ENCODE results near the gene ZMIZ1.

Gene ZMIZ1

DNA sequence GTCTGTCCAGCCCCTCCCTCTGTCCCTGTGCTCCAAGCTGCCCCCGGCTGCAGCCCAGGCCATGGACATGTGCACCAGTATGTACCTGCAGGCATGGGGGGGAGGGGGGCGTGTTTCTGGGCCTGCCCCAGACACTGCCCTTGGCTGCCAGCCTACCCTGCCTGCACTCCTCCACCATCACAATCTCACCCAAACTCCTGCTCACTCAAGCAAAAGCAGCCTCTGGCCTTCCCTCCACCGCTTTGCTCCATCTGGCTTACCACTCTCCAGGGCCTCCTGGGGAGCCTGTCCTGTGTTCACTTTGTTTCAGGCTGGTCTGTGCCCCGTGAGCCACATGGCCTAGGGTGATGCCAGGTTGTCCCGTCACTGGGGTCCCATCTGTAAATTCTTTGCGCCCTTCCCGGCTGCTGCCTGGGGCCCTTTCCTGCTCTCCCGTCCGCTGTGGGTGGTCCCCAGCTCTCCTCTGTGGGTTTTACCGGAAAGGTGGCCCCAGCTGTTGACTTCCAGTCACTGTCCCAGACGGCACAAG, 245.2 kb downstream of the ZMIZ1 start:
- H3K4me1 ChIP-seq (ENCODE audit: insufficient read depth, low read length), result peaks cover 22% of the 10 kb centered on the region; the same call in 1 of the 2 replicates
- H3K36me3 ChIP-seq (ENCODE audit: insufficient read depth, low read length), result peaks cover 7% of the 10 kb centered on the region
- no peak overlapping the region for H3K9ac ChIP-seq (ENCODE audit: low read depth, low read length)
- H3K9me3 ChIP-seq (ENCODE audit: control insufficient read depth, insufficient read depth, low read length), result no peaks in the 10 kb centered on the region

DNA sequence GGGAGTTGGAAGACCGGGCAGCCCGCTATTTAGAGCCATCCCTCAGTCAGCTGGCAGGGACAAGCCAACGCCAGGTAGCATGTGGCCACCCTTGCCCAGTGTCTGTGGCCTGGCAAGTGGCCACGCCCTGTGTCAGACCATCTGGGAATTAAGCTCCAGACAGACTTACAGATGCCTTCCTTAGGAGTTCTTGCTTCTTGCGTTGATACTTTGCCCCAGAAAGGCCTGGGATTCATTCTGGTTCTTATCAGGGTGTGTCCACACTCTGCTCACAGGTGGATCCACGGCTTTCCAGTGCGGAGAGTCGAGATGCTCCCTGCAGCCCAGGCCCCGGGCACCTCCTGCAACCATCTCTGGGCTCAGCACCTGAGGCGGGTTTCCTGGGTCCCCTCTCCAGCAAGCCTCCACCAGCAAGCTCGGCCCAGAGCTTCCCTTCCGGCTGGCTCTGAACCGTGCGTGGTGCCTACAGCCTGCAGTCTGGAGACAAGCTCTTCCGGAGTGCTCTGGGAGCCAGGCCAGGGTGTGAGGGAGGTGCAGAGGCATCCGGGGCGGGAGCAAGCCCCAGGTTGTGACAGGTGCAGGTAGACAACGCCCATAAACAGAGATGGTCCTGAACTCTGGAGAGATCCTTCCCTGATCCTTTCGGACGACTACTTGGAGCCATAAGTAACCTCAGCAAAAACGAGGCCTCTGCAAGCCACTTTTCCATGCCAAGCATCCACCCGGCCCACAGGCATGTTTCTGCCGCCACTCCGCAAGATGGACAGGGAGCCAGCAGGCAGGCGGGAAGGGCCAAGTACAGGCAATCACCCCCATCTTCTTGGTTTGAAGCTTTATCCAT, 246.2 kb downstream of the ZMIZ1 start:
- no peak overlapping the region for H3K9ac ChIP-seq (ENCODE audit: low read depth, low read length)
- peaks cover 22% of the 10 kb centered on the region; the same call in 1 of the 2 replicates for H3K4me1 ChIP-seq (ENCODE audit: insufficient read depth, low read length)
- no peaks in the 10 kb centered on the region for H3K9me3 ChIP-seq (ENCODE audit: control insufficient read depth, insufficient read depth, low read length)
- peaks cover 7% of the 10 kb centered on the region; the same call in 1 of the 2 replicates for H3K36me3 ChIP-seq (ENCODE audit: insufficient read depth, low read length)

DNA sequence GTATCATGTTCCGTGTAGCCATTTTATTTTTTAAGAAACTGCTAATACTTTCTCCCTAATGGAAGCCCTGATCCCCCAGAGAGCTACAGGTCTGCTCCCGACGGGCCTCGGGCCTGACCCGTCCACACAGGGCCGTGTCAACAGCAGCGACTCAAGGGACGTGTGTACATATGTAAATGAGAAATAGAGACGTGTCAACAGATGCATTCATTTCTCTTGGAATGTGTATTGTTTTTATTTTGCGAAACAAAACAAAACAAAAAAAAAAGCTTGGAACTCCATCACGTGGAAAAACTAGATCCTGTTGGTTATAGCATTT, 246.8 kb downstream of the ZMIZ1 start:
- H3K9ac ChIP-seq (ENCODE audit: low read depth, low read length), result no peak overlapping the region
- H3K36me3 ChIP-seq (ENCODE audit: insufficient read depth, low read length), result peaks cover 7% of the 10 kb centered on the region; the same call in 1 of the 2 replicates
- peaks cover 22% of the 10 kb centered on the region; the same call in 1 of the 2 replicates for H3K4me1 ChIP-seq (ENCODE audit: insufficient read depth, low read length)
- H3K9me3 ChIP-seq (ENCODE audit: control insufficient read depth, insufficient read depth, low read length), result no peaks in the 10 kb centered on the region

DNA sequence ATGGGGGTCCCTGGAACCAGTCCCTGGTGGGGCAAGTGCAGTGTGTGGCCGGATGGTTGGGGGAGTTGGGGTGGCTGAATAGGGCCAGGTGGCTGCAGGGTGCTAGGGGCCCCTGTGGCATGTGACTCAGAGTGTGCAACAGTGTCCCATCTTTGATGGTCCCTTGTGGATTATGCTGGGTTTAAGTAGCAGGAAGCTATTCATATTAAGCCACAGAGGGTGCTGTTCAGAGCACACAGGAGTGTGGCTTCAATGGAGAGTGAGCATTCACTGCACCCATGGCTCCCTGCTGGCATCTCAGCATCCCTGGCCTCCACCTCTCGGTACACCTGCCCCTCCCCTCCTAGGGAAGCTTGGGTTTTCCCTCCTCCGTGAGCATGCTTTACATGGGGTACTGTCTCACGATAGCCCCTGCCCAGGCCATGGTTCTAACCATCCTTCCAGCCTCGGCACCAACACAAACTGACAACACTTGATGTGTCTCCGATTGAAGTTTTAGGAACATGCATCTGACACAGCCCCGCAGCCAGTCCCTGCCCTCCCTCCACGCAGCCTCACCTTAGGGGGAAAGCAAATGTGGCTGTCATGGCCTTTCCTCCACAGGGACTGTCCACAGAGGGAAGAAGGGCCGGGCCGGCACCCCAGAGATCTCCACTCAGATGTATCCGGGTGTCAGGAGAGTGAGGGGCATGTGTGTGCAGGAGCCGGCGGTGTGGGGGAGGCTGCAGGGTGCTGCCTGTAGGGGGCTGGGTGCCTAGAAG, 248.1 kb downstream of the ZMIZ1 start:
- no peak overlapping the region for H3K9ac ChIP-seq (ENCODE audit: low read depth, low read length)
- H3K9me3 ChIP-seq (ENCODE audit: control insufficient read depth, insufficient read depth, low read length), result no peaks in the 10 kb centered on the region
- peaks cover 7% of the 10 kb centered on the region; the same call in 1 of the 2 replicates for H3K36me3 ChIP-seq (ENCODE audit: insufficient read depth, low read length)
- peaks cover 22% of the 10 kb centered on the region; the same call in 1 of the 2 replicates for H3K4me1 ChIP-seq (ENCODE audit: insufficient read depth, low read length)

DNA sequence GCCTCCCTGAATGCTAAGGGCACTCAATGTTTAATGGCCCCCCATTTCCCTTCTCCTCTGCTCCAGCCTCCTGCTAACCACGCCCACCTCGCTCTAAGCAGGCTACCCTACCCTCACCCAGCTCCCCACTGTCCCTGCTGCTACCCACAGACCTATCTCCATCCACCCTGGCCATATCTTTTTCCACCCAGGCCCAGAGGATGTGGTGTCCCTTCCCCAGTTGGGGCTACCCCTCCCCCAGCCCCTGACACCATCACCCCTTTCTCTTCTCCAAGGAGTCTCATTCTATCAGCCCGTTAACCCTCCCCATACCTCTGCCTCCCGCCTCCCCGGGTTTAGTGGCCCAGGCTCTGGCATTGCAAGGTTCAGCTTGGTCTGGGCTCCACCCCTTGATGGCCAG, 249.6 kb downstream of the ZMIZ1 start:
- H3K9me3 ChIP-seq (ENCODE audit: control insufficient read depth, insufficient read depth, low read length), result no peaks in the 10 kb centered on the region
- no peak overlapping the region for H3K9ac ChIP-seq (ENCODE audit: low read depth, low read length)
- H3K36me3 ChIP-seq (ENCODE audit: insufficient read depth, low read length), result peaks cover 2% of the 10 kb centered on the region; the same call in 1 of the 2 replicates
- peaks cover 22% of the 10 kb centered on the region; the same call in 1 of the 2 replicates for H3K4me1 ChIP-seq (ENCODE audit: insufficient read depth, low read length)

DNA sequence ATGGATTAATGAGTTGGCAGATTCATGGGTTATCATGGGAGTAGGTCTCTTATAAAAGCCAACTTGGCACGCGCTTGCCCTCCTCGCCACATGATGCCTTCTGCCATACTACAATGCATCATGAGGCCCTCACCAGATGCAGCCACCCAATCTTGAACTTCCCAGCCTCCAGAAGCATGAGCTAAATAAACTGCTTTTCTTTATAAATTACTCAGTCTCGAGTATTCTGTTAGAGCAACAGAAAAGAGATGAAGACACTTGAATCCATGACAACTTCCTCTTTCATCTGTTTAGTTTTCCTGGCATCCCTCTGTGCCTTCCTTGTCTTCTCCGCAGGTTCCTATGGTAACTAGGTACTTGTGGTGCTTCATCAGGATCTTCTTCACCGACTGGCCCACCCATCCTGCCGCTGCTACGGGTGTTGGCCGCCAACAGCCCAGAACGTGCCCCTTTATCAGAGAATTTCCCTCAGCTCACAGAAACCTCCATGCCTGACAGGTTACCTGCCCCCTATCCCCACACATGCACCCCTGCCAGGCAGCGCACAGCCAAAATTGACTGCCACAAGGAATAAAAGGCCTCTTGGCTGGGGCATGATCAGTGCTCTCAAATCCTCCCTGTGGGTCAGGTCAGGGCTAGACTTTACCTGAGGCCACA, 250.5 kb downstream of the ZMIZ1 start:
- Histone ChIP-seq H3K9ac (ENCODE audit: low read depth, low read length) (no peak overlapping the region), H3K4me1 (ENCODE audit: insufficient read depth, low read length) (peaks cover 22% of the 10 kb centered on the region; the same call in 1 of the 2 replicates), H3K9me3 (ENCODE audit: control insufficient read depth, insufficient read depth, low read length) (no peaks in the 10 kb centered on the region), H3K36me3 (ENCODE audit: insufficient read depth, low read length) (no peaks in the 10 kb centered on the region)

DNA sequence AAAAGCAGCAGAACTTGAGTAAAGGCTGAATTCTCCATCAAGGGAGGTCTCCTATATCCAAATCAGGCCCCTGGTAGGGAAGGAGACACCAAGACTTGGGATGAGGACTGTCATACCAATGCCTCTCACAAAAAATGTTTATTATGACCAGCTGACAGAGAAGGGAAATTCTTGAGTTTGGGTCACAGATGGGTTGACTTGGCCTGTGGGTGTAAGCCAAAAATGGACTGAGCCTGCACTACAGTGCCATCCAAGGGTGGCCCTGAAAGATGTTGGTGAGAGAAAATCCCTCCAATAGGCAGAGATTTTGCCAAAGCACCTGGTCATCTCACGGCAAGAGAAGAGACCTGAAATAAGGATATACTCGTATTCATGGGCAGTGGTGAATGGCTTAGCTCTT, 251.6 kb downstream of the ZMIZ1 start:
- peaks cover 22% of the 10 kb centered on the region; the same call in 1 of the 2 replicates for H3K4me1 ChIP-seq (ENCODE audit: insufficient read depth, low read length)

DNA sequence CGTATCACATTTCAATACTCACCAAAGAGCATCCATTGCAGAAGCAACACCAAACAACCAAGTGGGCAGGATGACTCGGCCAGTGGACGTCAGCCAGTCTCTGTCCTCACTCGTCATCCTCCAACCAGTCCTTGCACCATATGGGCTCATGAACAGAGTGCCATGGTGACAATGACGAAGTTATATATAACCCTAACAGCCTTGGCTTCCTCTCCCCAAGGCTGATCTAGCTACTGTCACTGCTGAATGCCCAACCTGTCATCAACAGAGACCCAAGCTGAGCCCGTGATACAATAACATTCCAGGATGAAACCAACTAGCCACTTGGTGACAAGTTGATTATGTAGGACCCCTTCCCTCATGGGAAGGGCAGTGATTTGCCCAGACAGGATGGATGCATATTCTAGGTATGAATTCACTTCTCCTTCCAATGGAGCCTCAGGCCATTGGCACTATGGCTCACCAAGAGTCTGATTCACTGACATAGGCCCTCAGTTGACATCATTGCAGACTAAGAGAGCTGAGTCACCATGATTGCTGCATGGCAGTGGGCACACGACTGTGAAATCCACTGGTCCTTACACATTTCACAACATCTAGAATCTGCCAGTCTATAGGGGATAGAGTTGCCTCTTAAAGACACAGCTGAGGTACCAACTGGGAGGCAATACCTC, 252.2 kb downstream of the ZMIZ1 start:
- Histone ChIP-seq H3K9ac (ENCODE audit: low read depth, low read length) (no peak overlapping the region), H3K36me3 (ENCODE audit: insufficient read depth, low read length) (no peaks in the 10 kb centered on the region), H3K9me3 (ENCODE audit: control insufficient read depth, insufficient read depth, low read length) (no peaks in the 10 kb centered on the region), H3K4me1 (ENCODE audit: insufficient read depth, low read length) (peaks cover 22% of the 10 kb centered on the region; the same call in 1 of the 2 replicates)

More for the DNA sequence above, 251.6 kb downstream of the ZMIZ1 start:
- Histone ChIP-seq H3K36me3 (ENCODE audit: insufficient read depth, low read length) (no peaks in the 10 kb centered on the region), H3K9me3 (ENCODE audit: control insufficient read depth, insufficient read depth, low read length) (no peaks in the 10 kb centered on the region), H3K9ac (ENCODE audit: low read depth, low read length) (no peak overlapping the region)

DNA sequence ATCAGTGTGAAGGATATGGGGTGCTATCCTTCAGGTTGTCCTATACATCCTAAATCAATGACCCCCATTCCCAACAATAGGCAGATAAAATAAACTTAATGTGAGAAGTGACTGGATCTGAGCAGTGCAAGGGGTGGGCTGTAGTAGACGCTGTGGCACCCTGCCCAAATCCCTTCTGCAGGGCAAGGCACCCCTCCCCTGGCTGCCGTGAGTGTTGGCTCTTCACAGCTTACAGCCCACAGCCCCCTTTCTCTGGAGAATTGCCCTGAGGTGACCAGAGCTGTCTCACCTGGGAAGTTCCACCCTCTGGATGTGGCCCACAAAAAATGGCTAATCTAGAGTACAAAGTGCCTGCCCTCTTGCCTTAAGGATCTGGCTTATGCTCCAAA, 252.7 kb downstream of the ZMIZ1 start:
- no peaks in the 10 kb centered on the region for H3K36me3 ChIP-seq (ENCODE audit: insufficient read depth, low read length)
- no peak overlapping the region for H3K9ac ChIP-seq (ENCODE audit: low read depth, low read length)

DNA sequence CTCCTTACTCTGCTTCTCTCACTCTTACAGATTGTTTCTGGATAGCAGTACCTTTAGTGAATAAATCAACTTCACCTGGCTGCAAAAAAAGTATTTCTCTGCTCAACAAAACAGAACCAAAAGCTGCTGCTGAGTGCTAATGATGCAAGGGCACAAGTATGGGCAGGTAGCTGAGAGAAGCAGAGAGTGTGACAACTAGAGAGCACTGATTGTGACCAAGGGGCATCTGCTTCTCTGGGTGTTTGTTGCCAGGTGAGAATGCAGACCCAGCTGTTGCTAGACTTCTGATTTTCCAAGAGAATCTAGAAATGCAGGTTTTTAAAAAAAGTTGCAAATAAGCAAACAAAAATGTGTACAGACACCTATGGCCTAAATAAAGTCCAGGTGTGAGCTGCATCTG, 253.2 kb downstream of the ZMIZ1 start:
- Histone ChIP-seq H3K36me3 (ENCODE audit: insufficient read depth, low read length) (no peaks in the 10 kb centered on the region), H3K4me1 (ENCODE audit: insufficient read depth, low read length) (peaks cover 17% of the 10 kb centered on the region; the same call in 1 of the 2 replicates), H3K9me3 (ENCODE audit: control insufficient read depth, insufficient read depth, low read length) (no peaks in the 10 kb centered on the region), H3K9ac (ENCODE audit: low read depth, low read length) (no peak overlapping the region)

More for the DNA sequence above, 252.7 kb downstream of the ZMIZ1 start:
- Histone ChIP-seq H3K9me3 (ENCODE audit: control insufficient read depth, insufficient read depth, low read length) (no peaks in the 10 kb centered on the region), H3K4me1 (ENCODE audit: insufficient read depth, low read length) (peaks cover 22% of the 10 kb centered on the region; the same call in 1 of the 2 replicates)

DNA sequence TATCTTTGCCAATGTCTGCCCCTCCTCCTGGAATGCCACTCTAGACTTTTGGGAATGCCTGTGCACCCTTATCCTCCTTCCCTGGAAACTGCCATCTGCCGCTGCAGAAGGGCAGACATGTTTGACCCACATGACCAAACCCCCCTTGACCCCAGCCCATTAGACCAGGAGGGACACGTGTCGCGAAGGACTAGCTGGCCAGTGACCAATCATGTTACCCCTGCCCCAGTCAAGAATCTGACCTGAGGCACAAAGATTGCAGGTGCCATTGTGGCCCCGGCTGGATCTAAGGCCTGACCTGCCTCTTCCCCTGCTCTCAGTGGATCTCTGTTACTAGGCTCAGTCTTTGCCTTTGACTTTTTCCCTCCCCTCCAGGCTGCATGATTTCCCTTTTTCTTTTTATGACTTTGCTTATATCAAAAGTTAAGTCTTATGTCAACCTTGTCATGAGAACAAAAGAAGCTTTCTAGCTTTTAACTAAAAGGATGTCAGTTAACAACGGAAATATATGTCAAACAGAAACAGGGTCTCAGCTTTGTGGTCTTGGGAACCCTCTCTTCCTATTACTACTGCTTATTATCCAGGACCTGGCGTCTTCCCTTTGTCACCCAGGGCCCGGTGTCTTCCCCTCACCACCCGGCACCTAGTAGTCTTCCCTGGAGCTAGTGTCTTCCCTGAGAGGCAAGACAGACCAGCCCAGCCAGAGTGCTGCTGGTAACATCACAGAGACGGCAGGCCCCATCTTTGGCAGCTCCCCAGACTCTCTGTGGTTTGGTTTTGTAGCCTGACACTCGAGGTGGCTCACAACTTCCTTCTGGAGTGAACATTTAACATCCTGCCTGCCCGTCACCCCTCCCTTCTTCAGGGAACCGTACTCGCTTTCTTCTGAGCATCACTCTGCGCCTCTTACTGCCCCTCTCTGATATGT, 254.1 kb downstream of the ZMIZ1 start:
- H3K9ac ChIP-seq (ENCODE audit: low read depth, low read length), result no peak overlapping the region
- H3K36me3 ChIP-seq (ENCODE audit: insufficient read depth, low read length), result no peaks in the 10 kb centered on the region
- no peaks in the 10 kb centered on the region for H3K9me3 ChIP-seq (ENCODE audit: control insufficient read depth, insufficient read depth, low read length)
- peaks cover 8% of the 10 kb centered on the region; the same call in 1 of the 2 replicates for H3K4me1 ChIP-seq (ENCODE audit: insufficient read depth, low read length)

DNA sequence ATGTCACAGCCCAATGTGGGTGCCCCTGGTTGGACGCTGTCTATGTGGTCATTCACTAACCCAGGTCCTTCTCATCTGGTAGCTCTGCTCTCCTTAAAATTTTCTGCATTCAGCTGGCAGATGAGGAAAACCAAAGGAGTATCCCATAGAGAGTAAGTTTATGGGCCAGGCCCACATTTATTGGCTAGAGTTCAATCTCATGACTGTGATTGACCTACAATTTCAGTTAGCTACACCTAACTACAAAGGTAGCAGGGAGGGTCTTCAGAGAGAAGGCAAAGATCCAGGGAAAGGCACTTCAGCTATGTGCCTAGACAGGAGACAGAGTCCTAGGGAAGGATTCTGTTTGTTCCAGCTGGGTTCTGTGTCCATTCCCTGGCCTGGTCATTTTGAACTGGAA, 254.8 kb downstream of the ZMIZ1 start:
- Histone ChIP-seq H3K4me1 (ENCODE audit: insufficient read depth, low read length) (peaks cover 1% of the 10 kb centered on the region; the same call in 1 of the 2 replicates), H3K9ac (ENCODE audit: low read depth, low read length) (no peak overlapping the region), H3K36me3 (ENCODE audit: insufficient read depth, low read length) (no peaks in the 10 kb centered on the region), H3K9me3 (ENCODE audit: control insufficient read depth, insufficient read depth, low read length) (no peaks in the 10 kb centered on the region)

All from ES-I3 (cell line).